Measurements from ENCODE around the gene CHIT1. TPM values are rescaled to one million over a fixed set of nuclear protein-coding genes. Genes with fewer than 3 reads are reported as not detected.
A peak's percentile ranks its signal among the peaks of the same experiment; 100 is the strongest.

The CHIT1 gene
- total and polyA plus RNA-seq, 2 of the 8 experiments (the other 6 are each of a cell fraction or from before 2014, with no cell fraction given) = not detected

DNA sequence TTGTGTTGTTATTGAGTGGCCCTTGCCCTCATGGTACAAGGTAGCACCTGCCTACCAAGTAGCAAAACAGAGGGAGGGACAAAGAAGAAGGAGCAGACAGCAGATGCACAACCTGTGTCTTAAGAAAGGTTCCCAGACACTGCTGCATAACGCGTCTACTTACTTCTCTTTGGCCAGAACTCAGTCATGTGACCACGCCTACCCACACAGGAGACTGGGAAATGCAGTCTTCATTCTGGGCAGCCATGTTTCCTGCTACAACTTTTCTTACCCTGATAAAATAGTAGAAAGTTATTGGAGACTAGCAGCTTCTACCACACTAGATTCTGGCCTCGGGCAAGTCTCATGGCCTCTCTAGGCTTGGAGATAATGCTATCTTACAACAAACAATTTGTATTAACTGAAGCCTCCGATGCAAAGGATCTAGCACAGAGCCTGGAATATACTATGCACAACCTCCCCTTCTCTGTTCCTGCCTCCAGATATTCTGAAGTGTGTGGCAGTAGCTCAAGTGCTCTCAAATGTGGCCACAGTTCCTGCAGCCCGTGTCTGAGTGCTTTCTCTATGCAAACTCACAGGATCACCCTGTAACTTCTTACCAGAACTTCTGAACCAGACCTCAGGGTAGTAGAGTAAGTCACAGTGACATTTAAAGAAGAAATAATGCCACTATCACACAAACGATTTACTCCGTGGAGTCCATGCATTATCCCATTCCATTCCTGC lies 41.7 kb upstream of the CHIT1 start (continued):
- no peak for TF ChIP-seq RNF2 (IDR thresholded peaks at IDR 0.05; ENCODE audit: borderline replicate concordance, low read depth, low read length, missing control alignments, poor library complexity, severe bottlenecking)
- TF ChIP-seq TAF7 (optimal IDR thresholded peaks at IDR 0.05; ENCODE audit: borderline replicate concordance, low read depth, low read length) = no peak
- TF ChIP-seq CEBPB (IDR thresholded peaks at IDR 0.05; ENCODE audit: low read depth, low read length) = no peak
- TF ChIP-seq POU5F1 (IDR thresholded peaks at IDR 0.05; ENCODE audit: low read depth, low read length) = no peak
- no peak for TF ChIP-seq SUZ12 (IDR thresholded peaks at IDR 0.05; ENCODE audit: low read length)
- TF ChIP-seq SP2 (IDR thresholded peaks at IDR 0.05; ENCODE audit: low read length) = no peak
- no peak for TF ChIP-seq POLR2A (IDR thresholded peaks at IDR 0.05; ENCODE audit: control extremely low read depth in 1 of 2, low read depth in 2 of 2, low read length in 2 of 2)
- no peak for TF ChIP-seq BCL11A (IDR thresholded peaks at IDR 0.05; ENCODE audit: low read depth in 2 of 2, low read length in 2 of 2)
- no peak for TF ChIP-seq EP300 (IDR thresholded peaks at IDR 0.05; ENCODE audit: borderline replicate concordance in 1 of 2, low read depth in 2 of 2, low read length in 2 of 2)
- TF ChIP-seq BACH1 (IDR thresholded peaks at IDR 0.05; ENCODE audit: low read length) = no peak
- TF ChIP-seq JUND (IDR thresholded peaks at IDR 0.05; ENCODE audit: low read length) = no peak
- TF ChIP-seq MAFK (IDR thresholded peaks at IDR 0.05; ENCODE audit: low read depth, low read length) = no peak
- no peak for TF ChIP-seq TBP (IDR thresholded peaks at IDR 0.05; ENCODE audit: low read depth, low read length)
- TF ChIP-seq CREB1 (IDR thresholded peaks at IDR 0.05) = 0 out of 2 replicates have a peak, but pooled peaks have one; percentile 18
- no peak for TF ChIP-seq POLR2AphosphoS5 (IDR thresholded peaks at IDR 0.05; ENCODE audit: low read depth, low read length)
- TF ChIP-seq, protein P1, sequence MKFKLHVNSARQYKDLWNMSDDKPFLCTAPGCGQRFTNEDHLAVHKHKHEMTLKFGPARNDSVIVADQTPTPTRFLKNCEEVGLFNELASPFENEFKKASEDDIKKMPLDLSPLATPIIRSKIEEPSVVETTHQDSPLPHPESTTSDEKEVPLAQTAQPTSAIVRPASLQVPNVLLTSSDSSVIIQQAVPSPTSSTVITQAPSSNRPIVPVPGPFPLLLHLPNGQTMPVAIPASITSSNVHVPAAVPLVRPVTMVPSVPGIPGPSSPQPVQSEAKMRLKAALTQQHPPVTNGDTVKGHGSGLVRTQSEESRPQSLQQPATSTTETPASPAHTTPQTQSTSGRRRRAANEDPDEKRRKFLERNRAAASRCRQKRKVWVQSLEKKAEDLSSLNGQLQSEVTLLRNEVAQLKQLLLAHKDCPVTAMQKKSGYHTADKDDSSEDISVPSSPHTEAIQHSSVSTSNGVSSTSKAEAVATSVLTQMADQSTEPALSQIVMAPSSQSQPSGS (IDR thresholded peaks at IDR 0.05; ENCODE audit: low read length) = no peak

Data from H1 (cell line).